Ovary (tissue), 9 donors: ENCODE measurements around the gene AP2S1. TPM values are rescaled to one million over a fixed set of nuclear protein-coding genes. Genes with fewer than 3 reads are reported as not detected.
"Not testable (repeated sequence)": the region's sequence is repeated elsewhere in the genome, so short reads cannot be mapped to it uniquely, and the experiment has no call there.

Experiments used
- DNase-seq, 5 donors: peaks; one replicate each; pipeline ENCODE4 v3.0.0-alpha.2; 2019 to 2020
- H3K27ac ChIP-seq, 2 donors: fragments of 200-600 bp; one replicate each; pipeline versions ENCODE4 v1.5.1 to v1.8.0; 2019 to 2022
- H3K27me3 ChIP-seq: fragments of 200-600 bp; one replicate; pipeline ENCODE4 v1.8.0; 2022
- H3K36me3 ChIP-seq: fragments of 200-600 bp; sonication (generic); one replicate; pipeline ENCODE4 v1.5.1; 2019
- H3K4me1 ChIP-seq: one replicate; pipeline ENCODE4 v1.8.1; 2013; ENCODE audit warnings: mild to moderate bottlenecking, moderate library complexity; ENCODE audit not compliant: insufficient read depth
- H3K4me3 ChIP-seq: fragments of 200-600 bp; sonication (generic); one replicate; pipeline ENCODE4 v1.5.1; 2017
- H3K9me3 ChIP-seq, 2 donors: fragments of 200-600 bp in 1 of 2; sonication (generic) in 1 of 2; one replicate each; pipeline versions ENCODE4 v1.5.1 to v1.8.1; 2013 to 2019; ENCODE audit warnings: mild to moderate bottlenecking in 1 of 2, moderate library complexity in 1 of 2
- EP300 ChIP-seq: sonication (generic); formaldehyde crosslinking; IDR thresholded peaks from one replicate; pipeline ENCODE4 v1.6.1; 2017; ENCODE audit warnings: antibody characterized with exemption
- POLR2A ChIP-seq: fragments of 450-650 bp; IDR thresholded peaks from one replicate; pipeline ENCODE4 v1.6.1; 2017; ENCODE audit warnings: antibody characterized with exemption, mild to moderate bottlenecking, moderate library complexity
- WGBS, 3 donors: extraction: QIAGEN DNeasy Blood & Tissue Kit in 1 of 3; methylation state at CpG; one replicate each; pipeline versions ENCODE4 v1.1.5 to v1.1.7; 2013 to 2017; 5-methylcytosine and 5-hydroxymethylcytosine counted together
- intact Hi-C, 4 donors: fragments of 100-400 bp; cut with DNase I; formaldehyde crosslinking; loops; one replicate each; pipeline versions ENCODE4 v1.11.0 to v1.15.1; 2022 to 2023
- polyA plus RNA-seq, 2 donors: library from polyadenylated mRNA; stranded (reverse); fragments of 200-250 nt in 1 of 2; fragments of 350-450 nt in 1 of 2; fragmentation: Illumina TruSeq in 1 of 2; extraction: RNeasy Lipid Tissue Mini Kit (QIAGEN cat#74804) in 1 of 2; gene quantifications; one replicate each; pipeline ENCODE4 v1.2.3, GENCODE V29; 2013 to 2014
- total RNA-seq, 7 donors: library from RNA; depleted of rRNA in 2 of 7; stranded (reverse); fragments of >200 nt in 2 of 7; fragmentation: NEBNext Ultra II Directional in 3 of 7; extraction: Animal tissue kit (Norgen Biotek cat#: 25700) in 3 of 7; gene quantifications; one replicate each; pipeline versions ENCODE4 v1.1.0 to v1.2.4, GENCODE V29; 2016 to 2023
- TF ChIP-seq, protein P1 (sequence below), 3 donors: fragments of 450-650 bp in 2 of 3; fragments of 200-600 bp in 1 of 3; IDR thresholded peaks; one replicate each; pipeline versions ENCODE4 v1.5.1 to v1.8.0; 2016 to 2022; ENCODE audit warnings: antibody characterized with exemption in 3 of 3, mild to moderate bottlenecking in 1 of 3
- donor health status: DM: no; HTN: no; CAD: no; lungs with moderate emphysema.
- donor health status: DM: no; HTN: no; CAD: no.
- donor health status: Bipolar disorder and iron deficiency.
- donor health status: DM: yes; HTN: yes; CAD: no.
- donor health status: DM: no; HTN: no; CAD: no.
- donor health status: DM: yes; HTN: yes; CAD: no.

Gene AP2S1
- total and polyA plus RNA-seq, 9 donors: 39.9 to 86.3 (median 57.0) TPM

- no peak overlapping the region for H3K27ac ChIP-seq
- intact Hi-C loops: no loop called here
- H3K4me3 ChIP-seq: no peak overlapping the region
- TF ChIP-seq POLR2A: no peak
- TF ChIP-seq, protein P1, sequence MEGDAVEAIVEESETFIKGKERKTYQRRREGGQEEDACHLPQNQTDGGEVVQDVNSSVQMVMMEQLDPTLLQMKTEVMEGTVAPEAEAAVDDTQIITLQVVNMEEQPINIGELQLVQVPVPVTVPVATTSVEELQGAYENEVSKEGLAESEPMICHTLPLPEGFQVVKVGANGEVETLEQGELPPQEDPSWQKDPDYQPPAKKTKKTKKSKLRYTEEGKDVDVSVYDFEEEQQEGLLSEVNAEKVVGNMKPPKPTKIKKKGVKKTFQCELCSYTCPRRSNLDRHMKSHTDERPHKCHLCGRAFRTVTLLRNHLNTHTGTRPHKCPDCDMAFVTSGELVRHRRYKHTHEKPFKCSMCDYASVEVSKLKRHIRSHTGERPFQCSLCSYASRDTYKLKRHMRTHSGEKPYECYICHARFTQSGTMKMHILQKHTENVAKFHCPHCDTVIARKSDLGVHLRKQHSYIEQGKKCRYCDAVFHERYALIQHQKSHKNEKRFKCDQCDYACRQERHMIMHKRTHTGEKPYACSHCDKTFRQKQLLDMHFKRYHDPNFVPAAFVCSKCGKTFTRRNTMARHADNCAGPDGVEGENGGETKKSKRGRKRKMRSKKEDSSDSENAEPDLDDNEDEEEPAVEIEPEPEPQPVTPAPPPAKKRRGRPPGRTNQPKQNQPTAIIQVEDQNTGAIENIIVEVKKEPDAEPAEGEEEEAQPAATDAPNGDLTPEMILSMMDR (IDR thresholded peaks at IDR 0.05): no peak
- TF ChIP-seq EP300: no peak
- no peaks in the 10 kb centered on the region for H3K36me3 ChIP-seq
- 64 to 74% (median 72%) methylated on average over 5 of the region's 5 CpGs for WGBS, 3 donors
- H3K4me1 ChIP-seq: no peaks in the 10 kb centered on the region
- H3K9me3 ChIP-seq: no peaks in the 10 kb centered on the region
- DNase-seq: no peak
- H3K27me3 ChIP-seq: no peaks in the 10 kb centered on the region
Observed at GRCh38 chr19:46886546-46887239, 36.0 kb upstream of the AP2S1 start.

DNA sequence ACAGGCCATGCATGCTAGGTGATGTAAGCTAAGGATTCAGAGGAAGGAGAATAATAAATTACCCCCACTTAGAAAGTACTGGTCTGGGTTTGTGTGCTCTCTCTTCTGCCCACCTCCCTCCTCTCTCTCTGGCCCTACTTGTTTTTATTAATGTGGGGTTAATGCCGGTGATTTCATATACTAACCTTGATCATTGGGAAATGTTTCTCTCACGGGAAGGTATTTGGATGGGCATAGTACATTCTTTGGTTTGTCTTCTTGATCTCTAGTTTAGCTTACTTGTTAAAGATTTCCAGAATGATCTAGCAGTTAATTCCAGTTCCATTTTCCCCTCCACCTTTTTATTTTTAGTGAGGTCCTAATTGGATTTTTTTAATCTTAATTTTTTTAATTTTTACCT lies 34.8 kb upstream of the AP2S1 start:
- no peaks in the 10 kb centered on the region for H3K4me1 ChIP-seq
- TF ChIP-seq, protein P1 (IDR thresholded peaks at IDR 0.05): no peak
- TF ChIP-seq EP300: no peak
- no peak for TF ChIP-seq POLR2A
- H3K9me3 ChIP-seq: no peaks in the 10 kb centered on the region
- H3K36me3 ChIP-seq: no peaks in the 10 kb centered on the region
- H3K27me3 ChIP-seq: no peaks in the 10 kb centered on the region
- H3K4me3 ChIP-seq: no peak overlapping the region
- no peak overlapping the region for H3K27ac ChIP-seq
- WGBS, 3 donors: 55 to 76% (median 60%) methylated on average over 2 of the region's 2 CpGs
- intact Hi-C loops: no loop called here
- DNase-seq: no peak

- WGBS, 3 donors: 78 to 84% (median 82%) methylated on average over 4 of the region's 4 CpGs
- H3K36me3 ChIP-seq, intact Hi-C loops, H3K9me3 ChIP-seq, H3K27ac ChIP-seq, DNase-seq, H3K4me3 ChIP-seq, H3K4me1 ChIP-seq, H3K27me3 ChIP-seq: not testable (repeated sequence)
Observed at GRCh38 chr19:46882751-46883150, 32.1 kb upstream of the AP2S1 start.

DNA sequence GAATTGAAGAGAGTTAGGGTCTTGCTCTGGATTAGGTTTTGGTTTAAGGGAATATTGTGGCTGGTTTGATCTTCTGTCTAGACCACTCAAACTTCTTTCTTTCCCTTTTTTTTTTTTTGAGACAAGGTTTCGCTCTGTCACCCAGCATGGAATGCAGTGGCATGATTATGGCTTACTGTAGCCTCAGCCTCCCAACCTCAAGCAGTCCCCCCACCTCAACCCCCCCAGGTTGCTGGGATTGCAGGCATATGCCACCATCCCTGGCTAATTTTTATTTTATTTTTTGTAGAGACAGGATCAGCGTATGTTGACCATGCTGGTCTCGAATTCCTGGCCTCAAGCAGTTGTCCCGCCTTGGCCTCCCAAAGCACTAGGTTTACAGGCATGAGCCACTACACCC lies 31.4 kb upstream of the AP2S1 start:
- Histone ChIP-seq H3K27me3 (no peaks in the 10 kb centered on the region), H3K36me3 (no peaks in the 10 kb centered on the region), H3K27ac (no peak overlapping the region), H3K4me1 (no peaks in the 10 kb centered on the region), H3K9me3 (no peaks in the 10 kb centered on the region), H3K4me3 (no peak overlapping the region)
- TF ChIP-seq POLR2A (no peak), EP300 (no peak)
- TF ChIP-seq, protein P1 (IDR thresholded peaks at IDR 0.05): no peak
- DNase-seq: no peak
- intact Hi-C loops: no loop called here
- WGBS, 3 donors: 93 to 98% (median 96%) methylated on average over 4 of the region's 4 CpGs

- H3K36me3 ChIP-seq: no peaks in the 10 kb centered on the region
- no peak overlapping the region for H3K27ac ChIP-seq
- TF ChIP-seq, protein P1 (IDR thresholded peaks at IDR 0.05): no peak
- TF ChIP-seq POLR2A (no peak), EP300 (no peak)
- WGBS, 3 donors: 99% methylated on average over 4 of the region's 4 CpGs
- intact Hi-C loops: no loop called here
- no peak overlapping the region for H3K4me3 ChIP-seq
- H3K27me3 ChIP-seq: no peaks in the 10 kb centered on the region
- no peak for DNase-seq
- H3K9me3 ChIP-seq: no peaks in the 10 kb centered on the region
- H3K4me1 ChIP-seq: no peaks in the 10 kb centered on the region
Observed at GRCh38 chr19:46881092-46881491, 30.4 kb upstream of the AP2S1 start.
